ENCODE results near the gene MOB3A.
A peak's percentile ranks its signal among the peaks of the same experiment; 100 is the strongest.
"Not testable (repeated sequence)": the region's sequence is repeated elsewhere in the genome, so short reads cannot be mapped to it uniquely, and the experiment has no call there.

Gene MOB3A

DNA sequence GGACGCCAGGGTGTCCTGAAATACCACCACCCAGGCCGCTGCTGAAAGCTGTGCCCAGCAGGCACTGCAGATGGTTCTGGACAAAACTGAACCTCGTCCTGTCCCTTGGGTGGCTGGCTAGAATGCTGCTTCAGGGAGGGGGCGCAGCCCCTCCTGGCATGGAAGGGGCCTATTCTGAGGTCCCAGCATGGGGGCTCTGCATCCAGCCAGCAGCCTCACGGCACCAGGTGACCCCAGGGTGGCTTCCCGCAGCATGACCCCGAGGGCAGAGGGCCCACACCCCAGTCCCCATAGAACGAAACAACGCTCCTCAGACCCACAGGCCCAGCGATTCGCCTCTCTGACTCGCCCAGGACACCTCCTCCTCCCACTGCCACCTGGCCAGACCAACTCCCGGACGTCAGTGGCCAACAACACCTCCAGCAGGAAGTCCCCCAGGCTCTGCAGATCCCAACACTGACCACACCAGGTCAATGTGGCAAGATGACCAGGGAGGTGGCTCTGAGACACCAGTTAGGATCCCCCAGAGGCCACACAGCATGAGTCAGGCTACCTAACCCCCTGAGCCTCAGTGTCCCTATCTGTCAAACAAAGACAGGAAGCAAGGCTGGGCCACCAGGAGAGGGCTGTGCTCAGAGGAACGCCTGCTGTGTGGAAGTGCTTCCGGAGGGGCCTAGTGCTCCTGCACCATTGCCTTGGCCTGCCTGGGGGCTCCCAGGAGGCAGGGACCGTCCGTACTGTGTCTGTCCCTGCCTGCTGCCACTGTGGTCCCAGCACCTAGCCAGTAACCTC, 51.2 kb downstream of the MOB3A start:
- DNase-seq, result no peak

DNA sequence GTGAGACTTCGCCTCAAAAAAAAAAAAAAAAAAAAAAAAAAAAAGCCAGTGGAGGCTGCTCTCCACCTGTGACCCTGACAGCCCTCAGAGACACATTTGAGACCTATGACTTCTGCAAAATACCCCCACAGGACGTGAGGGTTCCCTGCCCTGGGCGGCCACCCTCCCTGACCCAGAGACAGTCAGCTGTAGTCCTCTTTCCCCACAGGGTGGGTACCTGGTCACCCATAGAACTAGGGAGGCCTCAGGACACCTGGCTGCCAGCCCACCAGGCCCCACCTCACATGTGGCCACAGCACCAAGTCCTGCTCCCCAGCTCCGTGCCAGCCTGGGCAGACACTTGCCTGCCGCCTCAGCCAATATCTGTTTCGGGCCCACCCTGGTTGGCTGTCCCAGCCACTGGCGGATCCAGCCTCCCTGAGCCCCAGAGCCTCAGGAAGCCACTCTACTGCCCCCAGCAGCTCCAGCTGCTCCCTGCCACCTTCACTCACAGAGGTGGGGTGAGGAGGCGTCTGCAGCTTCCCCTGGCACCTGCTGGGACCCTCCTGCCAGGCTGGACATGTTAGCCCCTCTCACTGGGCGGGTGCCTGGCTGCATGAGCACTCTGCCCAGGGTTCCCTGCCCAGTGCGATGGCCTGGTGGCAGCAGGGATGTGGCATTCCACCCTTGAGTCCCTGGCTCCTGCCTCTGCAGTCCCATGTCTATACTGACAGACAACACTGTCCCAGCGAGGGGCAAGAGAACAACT, 52.0 kb downstream of the MOB3A start:
- DNase-seq, result no peak

DNA sequence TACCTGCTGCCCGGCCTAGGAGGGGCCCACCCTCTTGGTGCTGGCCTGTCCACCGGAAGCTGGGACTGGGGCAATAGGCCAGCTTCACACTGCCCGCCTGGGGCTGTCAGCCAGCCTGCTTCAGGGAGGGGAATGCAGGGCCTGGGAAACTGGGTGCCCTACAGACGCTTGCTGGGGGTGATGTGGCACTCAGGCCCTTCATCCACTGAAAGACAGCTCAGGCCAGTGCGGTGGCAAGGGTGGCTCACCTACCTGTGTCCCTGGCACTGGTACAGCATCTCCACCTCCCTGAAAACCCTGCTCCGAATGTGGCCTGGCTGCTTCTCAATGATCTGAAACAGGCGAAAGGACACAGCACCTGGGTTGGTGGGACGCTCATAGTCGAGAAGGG, 52.9 kb downstream of the MOB3A start:
- DNase-seq, result no peak

DNA sequence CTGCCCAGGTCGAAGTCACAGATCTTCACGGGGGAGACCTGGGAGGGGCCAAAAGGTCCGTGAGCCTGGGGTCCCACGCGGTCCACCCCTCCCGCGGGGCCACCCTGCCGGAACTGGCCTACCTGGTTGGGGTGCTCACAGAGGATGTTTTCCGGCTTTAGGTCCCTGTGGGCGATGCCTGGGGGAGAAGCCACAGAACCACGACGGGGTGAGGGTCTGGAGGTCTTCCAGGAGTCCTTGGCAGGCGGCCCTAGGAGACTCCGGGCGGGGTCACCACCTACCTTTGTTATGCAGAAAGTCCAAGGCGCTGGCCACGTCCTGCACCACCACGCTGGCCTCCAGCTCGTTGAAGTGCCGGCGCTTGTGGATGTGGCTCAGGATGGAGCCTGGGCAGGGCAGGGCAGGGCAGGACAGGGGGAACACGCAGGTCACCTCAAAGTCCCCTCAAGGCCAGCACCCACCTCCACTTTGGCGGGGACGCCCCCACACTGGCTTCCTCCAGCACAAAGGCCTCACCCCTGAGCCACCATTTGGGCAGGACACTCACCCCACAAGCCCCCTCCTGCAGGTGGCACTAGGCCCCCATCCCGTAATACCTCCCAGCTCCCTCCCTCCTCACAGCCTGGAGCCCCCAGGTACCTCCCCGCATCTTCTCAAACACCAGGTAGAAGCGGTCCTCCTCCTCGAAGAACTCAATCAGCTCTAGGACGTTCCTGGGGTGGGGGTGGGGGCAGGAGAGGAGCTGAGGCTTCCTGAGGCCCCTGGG, 53.5 kb downstream of the MOB3A start:
- no peak for DNase-seq

DNA sequence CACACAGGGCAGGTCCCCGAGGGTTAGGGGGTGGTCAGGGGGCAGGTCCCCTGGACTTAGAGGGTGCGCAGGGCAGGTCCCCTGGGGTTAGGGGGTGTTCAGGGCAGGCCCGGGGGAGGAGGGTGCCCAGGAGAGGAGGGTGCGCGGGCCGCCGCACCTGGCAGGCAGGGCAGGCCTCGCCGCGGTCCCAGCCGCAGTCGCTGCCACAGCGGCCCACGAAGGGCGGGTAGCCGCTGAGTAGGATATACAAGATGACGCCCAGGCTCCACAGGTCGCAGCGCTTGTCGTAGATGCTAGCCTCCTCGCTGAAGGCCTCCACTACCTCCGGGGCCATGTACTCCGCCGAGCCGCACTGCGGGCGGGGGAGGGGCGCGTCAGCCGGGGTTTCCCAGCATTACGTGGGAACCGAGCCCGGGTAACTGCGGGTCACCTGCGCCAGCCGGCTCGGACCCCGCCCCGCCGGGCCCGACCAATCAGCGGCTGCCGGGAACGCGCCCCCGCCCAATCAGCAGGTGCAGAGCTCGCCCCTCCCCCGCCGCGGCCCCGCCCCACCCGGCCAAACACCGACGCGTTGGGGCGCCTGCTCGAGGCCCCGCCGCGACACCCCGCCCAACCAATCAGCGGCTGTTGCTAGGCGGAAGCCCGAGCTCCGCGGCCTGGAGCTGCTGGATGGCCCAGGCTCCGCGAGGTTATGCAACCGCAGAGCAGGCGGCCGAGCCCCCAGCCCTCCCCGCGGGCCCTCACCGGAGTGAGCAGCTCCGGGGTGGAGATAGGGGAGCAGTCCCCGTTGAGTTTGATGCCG, 54.2 kb downstream of the MOB3A start:
- peak; percentile 96 for DNase-seq

DNA sequence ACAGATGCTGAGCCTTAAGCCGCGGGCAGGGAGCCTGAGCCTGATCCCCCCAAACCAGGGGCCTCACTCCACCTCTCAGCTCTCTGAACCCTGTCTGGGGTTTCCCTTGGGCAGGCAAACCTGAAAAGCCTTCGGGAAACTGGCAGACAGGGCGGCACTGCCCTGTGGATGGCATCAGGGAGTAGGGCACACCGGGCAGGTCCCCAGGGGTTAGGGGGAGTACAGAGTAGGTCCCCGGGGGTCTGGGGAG, 54.8 kb downstream of the MOB3A start:
- DNase-seq, result no peak

DNA sequence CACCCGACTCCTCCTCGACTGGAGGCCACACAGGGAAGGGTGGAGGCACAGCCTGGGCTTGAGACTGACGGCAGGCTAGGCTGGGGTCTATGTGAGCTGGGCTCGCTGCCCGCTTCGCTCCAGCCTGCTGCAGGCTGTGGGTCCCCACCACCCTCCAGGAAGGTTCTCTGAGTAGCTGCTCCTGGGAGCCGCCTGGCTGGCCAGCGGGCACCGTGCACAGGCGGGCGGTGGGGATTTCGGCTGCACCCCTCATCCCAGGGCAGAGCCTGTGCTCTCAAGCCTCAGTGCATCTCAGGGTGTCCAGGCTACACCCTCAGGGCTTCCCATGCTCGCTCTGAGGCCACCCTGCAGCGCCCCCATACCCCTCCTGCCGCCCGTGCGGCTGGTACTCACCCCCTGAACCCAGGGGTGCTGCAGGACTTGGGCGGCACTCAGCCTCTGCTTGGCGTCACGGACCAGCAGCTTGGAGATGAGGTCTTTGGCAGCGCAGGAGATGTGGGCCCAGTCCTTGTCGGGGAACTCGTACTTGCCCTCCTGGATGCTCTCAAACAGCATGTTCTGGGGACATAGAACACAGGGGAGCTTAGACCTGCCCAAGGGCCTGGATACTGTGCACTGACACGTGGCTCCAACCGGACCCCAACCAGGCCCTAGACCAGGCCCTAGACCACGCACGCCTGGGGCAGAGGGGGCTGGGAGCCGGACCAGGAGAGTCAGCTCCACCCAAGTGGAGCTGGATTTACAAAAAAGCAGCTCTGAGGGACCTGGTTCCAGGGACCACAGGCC, 55.3 kb downstream of the MOB3A start:
- no peak for DNase-seq

DNA sequence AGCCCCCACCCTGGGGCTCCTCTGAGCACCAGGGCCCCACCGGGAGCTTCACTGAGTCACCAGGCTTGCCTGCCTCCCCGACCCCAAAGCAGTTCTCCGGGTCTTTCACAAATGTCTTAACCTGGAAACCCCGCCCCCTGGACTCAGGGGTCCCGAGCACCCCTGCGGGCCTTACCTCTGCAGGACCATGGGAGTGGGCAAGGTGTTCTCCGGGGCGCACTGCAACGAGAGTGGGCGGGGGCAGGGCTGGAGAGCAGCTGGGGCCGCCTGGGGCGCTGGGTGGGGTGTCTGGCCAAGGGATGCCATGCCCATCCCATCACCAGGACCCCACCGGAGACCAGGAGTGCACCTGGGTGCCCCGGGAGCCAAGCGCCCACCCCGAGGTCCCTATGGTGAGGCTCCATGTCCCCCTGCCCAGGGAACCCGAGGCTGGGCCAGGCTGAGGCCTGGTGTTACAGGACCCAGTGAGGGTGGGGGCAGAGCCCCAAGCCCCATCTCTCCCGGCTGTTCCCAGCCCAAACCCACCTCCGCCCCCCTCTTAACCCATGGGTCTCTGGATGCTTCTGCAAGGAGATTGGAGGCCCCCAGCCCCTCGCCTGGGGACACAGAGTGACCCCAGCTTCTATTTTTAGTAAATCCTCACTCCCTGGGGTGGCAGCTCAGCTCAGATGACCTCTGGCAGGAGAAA, 56.0 kb downstream of the MOB3A start:
- DNase-seq, result no peak

DNA sequence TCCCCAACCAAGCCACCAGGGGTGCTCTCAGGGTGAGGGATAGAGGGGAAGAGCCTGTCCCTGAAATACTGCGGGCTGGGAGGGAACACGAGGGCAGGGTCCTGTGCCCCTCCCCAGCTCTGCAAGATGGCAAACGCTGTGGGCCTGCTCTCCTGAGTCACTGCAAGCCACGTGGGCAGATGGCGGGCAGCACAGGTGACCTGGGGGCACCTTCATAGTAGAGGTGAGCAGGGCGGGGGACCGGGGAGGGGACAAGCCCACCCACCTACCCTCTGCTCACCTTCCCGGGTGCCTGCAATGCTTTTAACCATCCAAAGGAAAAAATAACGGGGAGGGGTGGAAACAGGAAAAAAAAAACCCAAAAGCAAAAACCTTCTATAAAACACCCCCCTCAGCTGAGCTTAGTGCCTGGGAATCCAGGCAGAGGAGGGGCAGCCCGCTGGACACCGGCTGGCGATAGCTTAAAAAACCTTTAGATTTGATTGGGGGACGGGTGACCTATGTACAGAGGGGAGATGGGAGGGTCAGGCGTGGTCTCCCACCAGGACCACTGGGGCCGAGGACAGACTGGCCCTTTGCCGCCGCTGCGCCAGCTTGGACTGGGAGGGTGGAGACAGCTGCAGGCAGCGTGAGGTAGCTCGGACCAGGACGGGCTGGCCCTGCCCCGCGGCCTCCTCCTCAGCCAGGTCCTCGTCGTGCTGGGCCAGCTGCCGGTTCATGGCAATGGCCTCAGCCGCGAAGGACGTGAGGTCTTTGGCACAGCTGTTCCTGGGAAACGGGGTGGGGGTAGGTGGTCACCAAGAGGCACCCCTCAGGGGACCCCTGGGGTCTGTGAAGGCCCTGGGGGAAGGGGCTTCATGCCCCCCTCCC, 56.8 kb downstream of the MOB3A start:
- no peak for DNase-seq

DNA sequence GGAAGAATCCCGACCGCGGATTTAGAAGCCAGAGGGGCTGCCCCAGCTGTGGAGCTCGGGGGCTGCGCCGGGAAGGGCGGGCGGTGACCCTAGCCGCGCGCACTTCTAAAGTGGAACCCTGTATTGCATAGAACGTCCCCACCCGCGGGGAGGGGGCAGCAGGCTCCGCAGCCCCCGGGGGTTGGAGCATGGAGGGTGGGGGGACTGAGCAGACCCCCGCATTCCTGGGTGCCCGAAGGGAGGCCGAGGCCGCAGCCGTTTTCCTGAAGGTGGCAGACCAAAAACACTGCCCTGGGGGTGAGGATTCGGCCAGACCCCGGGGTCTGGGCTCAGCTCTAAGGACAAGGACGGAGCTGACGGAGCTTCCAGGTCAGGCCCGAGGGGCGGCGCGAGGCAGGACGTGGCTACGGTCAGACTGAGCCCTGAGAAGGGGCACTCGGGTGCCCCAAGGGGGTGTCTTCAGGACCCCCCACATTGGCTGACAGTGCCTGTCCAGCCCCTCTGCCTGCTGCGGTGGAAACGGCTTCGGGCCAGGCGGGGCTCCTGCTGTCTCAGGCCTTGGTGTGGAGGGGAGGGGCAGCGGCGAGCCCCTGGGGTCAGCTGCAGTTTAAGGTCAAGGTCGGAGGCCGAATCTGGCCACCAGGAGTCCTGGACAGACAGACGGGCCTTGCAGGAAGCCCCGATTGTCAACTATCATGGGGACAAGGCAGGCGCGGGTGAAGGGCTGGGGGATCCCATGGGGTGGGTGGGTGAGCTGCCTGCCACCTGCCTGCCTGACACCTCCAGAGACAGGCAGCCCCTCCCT, 57.6 kb downstream of the MOB3A start:
- no peak for DNase-seq

DNA sequence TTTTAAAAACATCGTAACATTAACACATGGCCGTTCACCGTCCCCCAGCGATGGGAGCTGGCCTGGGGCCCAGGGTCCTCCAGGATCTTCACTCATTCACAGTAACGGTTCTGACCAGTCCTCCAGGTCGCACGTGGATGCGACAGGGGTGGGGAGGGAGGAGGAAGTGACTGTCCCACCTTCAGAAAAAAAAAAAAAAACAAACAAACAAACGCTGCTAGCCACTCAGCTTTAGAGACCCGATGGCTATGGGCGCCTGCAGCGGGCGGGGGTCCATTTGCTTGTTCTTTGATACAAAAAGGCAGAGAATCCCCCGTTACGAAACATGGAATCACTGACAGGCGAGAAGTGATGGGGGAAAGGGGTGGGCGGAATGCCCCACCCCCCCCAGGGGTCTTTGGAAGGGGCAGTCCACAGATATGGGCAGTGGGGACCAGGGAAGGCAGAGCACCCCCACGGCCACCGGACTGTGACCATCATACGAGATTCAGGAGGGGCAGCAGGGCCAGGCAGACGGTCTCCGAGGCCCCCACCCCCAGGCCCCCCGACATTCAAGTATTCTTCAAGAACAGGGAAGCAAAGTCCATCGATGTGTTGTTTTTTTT, 58.4 kb downstream of the MOB3A start:
- no peak for DNase-seq

DNA sequence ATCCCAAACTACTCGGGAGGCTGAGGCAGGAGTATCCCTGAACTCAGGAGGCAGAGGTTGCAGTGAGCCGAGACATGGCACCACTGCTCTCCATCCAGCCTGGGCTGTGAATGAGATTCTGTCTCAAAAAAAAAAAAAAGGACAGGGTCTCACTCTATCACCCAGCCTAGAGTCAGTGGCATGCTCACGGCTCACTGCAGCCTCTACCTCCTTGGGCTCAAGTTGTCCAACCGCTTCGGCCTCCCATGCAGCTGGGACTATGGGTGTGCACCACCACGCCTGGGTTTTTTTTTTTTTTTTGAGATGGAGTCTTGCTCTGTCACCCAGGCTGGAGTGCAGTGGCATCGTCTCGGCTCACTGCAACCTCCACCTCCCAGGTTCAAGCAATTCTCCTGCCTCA, 59.7 kb downstream of the MOB3A start:
- no peak for DNase-seq

DNA sequence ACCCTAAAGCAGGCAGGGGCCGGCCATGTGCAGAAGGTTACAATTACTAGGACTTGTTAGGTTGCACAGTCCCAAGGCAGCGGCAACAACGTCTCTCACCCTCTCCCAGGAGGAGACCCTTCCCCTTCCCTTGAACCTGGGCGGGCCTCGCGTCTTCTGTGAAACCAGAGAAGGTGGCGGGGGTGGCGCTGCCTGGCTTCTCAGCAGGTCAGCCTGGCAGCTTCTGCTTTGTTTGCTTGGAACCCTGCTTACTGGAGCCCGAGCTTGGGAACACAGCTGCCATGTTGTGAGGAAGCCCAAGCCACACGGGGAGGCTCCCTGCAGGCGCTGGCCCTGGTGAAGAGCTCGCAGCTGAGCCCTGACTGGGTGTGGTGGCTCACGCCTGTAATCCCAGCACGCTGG, 60.5 kb downstream of the MOB3A start:
- DNase-seq, result no peak

DNA sequence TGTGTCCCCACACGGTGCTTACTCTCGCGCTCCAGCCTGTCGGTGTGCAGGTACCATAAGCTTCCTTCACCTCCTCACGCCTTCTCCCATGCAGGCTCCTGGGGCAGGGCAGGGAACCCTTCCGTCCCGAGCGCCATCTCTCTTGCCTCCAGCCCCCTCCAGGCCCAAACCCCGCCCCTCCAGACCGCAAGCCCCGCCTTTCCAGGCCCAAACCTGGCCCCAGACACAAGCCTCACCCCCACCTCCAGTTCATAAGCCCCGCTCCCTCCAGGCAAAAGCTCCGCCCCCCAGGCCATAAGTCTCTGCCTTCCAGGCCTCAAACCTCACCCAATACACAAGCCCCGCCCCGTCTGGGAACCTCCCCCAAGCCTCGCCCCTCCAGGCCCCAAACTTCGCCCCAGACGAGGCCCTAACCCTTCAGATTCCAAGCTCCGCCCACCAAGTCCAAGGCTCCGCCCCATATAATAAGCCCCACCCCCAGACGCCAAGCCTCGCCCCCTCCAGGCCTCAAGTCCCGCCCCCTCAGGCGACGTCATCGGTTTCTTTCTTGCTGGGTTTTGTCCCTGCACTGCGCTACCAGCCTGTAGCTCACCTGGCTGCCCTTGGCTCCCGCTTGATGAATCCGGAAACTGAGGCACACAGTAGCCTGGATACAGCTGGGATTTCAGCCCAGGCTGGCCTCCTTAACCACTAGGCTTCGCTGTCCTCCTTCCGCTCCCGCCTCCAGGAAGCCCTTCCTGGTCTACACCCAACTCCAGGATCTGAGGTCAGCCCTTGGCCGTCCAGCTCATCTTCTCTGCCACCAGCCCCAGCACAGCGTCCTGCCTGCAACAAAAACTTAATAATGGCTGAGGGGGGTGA, 61.2 kb downstream of the MOB3A start:
- DNase-seq, result peak in 1 of 2 experiments; percentile 20

DNA sequence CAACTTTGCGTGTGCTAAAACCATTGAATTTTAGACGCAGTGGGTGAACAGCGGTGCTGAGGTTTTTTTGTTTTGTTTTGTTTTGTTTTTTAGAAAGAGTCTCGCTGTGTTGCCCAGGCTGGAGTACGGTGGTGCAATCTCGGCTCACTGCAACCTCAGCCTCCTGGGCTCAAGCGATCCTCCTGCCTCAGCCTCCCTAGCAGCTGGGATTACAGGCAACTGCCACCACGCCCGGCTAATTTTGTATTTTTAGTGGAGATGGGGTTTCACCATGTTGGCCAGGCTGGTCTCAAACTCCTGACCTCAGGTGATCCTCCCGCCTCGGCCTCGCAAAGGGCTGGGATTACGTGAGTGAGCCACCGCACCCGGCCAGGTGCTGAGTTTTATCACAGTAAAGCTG, 61.9 kb downstream of the MOB3A start:
- DNase-seq, result not testable (repeated sequence)

DNA sequence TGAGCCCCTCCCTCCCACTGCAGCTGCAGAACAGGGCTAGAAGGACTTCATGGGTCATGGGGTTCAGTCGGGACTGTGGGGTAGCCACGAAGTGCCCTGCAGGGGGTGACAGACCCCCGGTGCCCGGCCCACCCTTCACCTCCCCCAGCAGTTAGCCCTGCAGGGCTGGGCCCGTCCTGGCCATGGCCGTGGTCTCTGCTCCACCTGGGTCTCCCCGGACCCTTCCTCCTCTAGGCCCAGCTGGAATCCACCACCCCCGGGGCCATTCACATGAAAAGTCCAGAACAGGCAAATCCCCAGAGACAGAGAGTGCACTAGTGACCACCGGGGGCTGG, 62.3 kb downstream of the MOB3A start:
- no peak for DNase-seq

DNA sequence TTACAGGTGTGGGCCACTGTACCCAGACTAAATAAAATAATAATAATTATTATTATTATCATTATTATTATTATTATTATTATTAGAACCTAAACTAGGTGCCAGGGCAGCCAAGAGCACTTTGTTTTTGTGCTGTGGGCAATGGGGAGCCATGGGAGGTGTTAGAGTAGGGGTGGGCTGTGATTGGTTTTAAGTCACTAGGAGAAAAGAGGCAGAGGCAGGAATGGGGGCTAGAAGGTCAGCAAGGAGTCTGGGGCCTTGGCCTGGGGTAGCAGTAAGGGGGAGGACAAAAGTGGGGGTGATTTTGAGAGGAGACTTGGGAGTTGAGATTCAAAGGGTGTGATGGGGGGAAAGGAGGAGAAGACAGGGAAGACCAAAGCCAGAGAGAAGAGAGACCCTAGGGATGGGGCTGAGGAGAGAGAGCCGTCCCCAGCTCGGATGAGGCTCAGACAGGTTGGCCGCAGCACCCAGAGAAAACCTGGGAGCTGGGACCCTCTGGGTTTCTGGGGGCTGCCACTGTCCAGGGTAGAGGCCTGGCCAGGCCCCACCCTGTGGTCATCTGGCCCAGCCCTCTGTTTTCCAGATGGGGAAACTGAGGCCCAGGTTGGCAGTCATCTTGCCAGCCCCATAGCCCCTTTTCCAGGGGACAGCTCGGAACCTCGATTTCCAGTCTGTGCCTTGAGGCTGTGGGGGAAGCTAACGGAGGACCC, 62.9 kb downstream of the MOB3A start:
- DNase-seq, result no peak

Measured in NCI-H2081 (cell line).